ENCODE results near the gene BTG2. TPM values are rescaled to one million over a fixed set of nuclear protein-coding genes. Genes with fewer than 3 reads are reported as not detected.

BTG2 gene
- total RNA-seq, 1 donor from 2014 or later, result 111 TPM

DNA sequence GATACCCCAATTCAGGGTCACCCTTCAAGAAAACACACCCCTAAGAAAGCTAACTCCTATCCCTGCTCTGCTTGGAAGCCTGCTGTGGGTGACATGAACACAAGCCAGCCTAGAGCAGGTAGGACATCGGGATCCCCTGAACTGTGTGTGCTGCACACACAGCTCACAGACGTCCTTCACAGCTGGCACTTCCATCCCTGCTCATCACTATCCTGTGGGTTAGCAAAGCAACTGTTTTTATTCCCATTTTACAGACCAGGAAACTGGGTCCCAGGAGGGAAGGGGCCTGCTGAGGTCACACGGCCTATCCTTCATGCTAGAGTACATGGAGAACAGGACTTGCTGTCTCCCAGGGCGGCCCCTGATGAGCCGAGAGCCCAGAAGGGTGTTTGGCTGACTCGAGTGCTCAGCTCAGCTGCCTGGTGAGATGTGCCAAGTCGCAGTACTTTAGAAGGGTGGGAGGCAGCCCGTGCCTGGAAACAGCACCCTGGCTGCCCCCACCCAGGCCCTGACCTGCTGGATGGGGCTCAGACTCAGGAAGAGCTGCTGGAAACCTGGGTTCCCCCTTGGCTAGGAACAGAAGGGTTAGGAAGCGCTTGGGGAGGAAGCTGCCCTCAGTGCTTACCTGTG is 28.3 kb upstream of the BTG2 start:
- DNase-seq (ENCODE audit: low spot score), result no peak

DNA sequence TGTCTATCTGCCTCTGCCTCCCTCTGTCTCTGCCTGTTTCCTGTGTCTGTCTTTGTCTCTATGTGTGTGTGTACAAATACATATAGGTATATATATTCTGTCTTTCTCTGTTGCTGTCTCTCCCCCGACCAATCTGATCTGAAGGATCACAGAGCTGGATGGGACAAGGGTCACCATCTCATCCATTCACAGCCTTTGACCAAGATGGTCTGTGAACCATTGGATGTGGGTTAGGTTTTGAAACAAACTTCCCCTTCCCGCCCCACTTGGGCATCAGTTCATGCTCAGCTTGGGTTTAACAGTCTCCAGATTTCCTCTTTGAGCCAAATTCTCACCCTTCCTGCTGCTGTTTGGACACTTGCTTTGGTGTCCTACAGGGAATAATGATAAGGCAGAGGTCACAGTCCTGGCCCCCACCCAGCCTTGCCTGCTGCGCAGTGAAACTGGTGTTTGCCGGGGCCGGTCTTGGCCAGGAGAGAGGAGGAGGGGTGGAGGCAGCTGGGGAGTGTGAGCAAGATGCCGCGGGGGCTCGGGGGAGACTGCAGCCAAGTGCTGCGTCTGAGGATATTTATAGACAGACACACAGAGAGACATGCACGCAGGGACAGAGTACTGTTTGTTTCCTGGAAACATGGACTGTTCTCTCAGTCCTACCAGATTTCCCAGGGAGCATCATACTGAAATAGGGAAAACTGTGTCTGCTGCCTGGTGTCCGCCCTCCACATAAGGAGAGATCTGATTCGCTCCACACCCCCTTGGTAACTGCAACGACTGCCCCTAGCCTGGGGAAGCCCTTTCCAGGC is 27.0 kb upstream of the BTG2 start:
- DNase-seq (ENCODE audit: low spot score), result peak; percentile 85

- DNase-seq (ENCODE audit: low spot score), result no peak
Measured at GRCh38 chr1:203278885-203279406, 26.4 kb upstream of the BTG2 start.

DNA sequence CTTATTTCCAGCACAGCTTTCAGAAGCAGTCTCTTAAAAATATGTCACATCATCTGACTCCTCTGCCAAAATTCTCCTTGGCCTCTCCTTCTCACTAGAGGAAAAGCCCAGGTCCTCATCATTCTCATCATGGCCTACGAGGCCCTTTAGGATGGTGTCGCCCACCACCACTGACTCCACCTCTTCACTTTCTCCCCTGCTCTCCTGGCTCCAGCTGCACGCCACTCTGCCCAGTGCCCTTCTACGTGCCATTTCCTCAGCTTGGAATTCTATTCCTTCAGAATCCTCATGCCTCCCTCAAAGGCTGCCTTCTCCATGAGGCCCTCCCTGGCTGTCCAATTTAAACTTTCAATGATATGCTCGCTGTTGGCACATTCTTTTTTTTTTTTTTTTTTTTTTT is 25.3 kb upstream of the BTG2 start:
- no peak for DNase-seq (ENCODE audit: low spot score)

- no peak for DNase-seq (ENCODE audit: low spot score)
Measured at GRCh38 chr1:203281033-203281432, 24.3 kb upstream of the BTG2 start.

DNA sequence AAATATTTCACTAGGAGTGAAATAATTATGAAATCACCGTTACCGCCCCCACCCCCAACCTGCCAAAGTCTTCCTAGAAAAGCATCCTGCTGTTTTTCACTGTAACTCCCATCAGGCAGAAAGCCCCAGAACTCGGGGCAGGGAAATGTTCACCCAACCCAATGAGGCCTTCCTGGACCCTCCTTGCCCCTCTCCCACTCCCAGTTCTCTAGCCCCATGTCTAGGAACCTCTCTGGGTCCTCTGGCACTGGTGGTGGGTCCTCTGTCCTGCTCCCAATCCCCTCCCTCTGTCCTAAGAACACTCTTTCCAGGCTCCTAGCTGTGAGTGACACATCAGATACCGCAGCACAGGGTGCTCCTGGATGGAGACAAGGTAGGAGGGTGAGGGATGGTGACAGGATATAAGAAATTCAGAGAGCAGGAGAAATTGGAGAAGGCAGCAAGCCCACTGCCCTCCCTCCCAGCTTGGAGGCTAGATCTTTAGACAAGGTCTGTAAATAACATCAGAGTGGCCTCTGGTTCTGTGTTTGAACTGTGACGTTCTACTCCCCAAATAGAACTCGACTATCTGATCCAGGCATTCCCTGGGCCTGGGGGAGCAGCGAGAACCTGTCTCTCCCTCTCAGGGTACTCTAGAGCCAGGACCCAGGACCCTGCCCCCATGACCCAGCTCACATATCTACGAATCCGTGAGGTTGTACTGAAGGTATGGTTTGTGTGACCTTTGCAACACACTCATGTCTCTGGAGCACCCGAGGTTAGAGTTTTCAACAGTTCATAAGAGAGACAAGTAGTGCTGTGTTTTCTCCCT is 23.3 kb upstream of the BTG2 start:
- no peak for DNase-seq (ENCODE audit: low spot score)

DNA sequence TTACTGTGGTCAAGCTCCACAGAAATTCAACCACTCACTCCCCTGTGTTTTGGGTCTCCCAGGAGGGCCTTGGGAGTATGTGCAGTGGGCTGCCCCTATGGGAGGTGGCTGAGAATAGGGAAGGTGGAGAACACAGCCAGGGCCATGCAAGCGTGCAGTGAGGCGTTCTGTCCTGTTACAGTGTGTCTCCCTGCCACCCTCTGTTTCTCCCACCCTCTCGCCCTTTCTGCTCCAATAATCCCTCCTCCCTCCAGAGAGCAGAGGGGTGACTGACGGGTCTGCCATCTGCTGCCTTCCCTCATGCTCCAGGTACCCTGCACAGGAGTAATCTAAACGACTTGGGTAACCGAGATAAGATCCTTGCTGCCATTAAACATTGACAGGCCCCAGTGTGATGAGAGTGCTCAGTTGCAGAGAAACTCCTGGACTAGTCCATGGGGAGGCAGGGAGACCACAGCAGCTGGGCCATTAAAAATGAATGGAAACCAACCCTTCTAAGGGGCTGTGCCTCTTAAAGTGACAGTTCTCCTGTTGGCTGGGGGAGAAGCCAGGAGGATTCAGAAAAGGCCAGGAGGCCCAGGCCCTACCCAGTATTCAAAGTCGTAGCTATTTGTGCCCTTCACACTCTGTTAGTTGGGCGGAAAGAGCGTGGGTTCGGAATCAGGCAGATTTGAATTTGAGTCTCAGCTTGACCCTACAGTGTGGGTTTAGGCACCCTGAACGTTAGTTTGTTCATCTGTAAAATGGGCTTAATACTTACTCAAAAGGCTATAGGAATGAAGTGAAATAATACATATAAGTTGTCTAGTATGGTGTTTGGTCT is 22.4 kb upstream of the BTG2 start:
- no peak for DNase-seq (ENCODE audit: low spot score)

- DNase-seq (ENCODE audit: low spot score), result no peak
Measured at GRCh38 chr1:203283597-203283996, 21.7 kb upstream of the BTG2 start.

DNA sequence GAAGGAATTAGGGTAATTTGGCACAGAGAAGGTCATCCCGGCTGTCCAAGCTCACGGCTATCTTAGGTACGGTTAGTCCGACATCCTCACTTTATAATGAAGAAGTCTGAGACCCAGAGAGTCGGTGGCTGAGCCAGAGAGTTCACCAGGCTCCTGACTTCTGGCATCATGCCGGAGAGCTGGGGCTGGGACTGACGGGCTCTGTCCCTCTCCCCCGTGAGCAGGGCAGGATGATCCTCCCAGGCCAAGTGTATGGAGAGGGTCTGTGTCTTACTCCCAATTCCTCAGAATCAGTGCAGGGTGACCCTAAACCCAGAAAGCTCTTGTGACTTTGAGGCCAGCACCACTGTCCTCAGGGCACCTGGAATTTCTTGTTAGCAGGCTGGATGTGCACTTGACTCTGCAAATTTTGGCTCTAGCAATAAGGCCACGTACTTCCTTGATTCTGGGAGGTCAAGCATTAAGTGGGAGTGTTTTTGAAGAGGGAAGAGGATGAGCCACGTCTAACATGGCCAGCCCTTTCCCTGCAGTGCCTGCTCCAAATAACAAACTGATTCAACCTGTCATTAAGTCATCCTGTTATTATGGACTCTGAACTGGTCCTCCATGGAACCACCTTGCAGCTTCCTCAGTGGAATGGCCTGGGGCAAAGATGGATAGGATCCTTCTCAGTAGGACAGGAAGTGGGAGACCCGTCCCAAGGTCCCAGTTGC is 20.8 kb upstream of the BTG2 start:
- DNase-seq (ENCODE audit: low spot score), result no peak

GRCh38 chr1:203286161-203286984 is 18.9 kb upstream of the BTG2 start:
- DNase-seq (ENCODE audit: low spot score), result no peak

DNA sequence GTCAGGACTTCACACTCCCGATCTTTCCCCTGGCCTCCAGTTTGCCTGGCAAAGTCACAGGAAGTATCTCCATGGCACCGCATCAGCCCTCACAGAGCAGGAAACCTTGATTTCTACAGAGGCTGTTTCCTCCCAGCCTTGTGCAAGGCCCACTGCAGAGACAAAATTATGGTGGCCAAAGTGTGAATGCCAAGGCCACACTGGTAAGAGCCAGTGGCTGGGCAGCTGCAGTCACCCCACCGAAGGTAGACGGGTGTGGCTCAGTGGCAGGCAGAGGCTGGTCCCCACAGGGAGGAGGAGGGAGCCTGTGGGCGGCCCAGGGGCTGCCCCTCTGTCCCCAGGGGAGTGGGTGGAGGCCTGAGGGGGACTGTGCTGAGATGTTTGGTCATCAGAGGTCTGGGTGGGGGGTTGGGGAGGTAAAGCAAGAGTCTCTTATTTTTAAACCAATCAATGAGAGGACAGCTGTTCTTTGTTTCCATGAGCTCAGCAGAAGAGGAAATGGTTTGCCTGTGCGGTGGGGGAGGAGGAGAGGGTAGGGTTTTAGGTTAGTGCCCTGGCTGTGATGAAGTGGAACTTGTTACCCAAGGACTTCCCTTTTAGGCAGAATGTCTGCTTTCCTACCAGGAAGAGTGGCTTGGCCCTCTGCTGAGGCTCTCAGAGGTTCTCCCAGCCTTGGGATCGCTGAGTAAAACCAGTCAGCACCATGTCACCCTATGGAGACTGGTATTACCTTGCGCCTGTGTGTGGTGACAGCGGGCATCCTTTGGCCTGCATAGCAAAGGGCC is 18.0 kb upstream of the BTG2 start:
- DNase-seq (ENCODE audit: low spot score), result peak; percentile 83

GRCh38 chr1:203287898-203288297 is 17.4 kb upstream of the BTG2 start:
- DNase-seq (ENCODE audit: low spot score), result no peak

DNA sequence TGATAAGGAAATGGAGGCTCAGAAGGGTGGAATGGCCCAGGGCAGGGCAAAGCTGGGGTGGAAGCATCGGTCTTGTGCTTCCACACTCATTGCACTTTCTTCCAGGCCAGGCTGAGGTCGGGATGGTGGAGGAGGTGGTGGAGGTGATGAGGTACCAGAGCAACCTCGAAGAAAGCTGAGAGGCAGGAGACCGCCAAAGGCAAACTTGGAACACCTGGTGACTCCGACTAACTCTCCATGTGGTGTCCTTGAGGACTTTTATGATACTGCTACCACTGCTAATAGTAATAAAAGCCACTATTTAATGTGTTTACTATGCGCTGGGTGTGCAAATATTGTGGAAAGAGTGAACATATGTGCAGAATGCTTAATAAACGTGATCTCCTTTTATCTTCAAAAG is 16.9 kb upstream of the BTG2 start:
- DNase-seq (ENCODE audit: low spot score), result no peak

- no peak for DNase-seq (ENCODE audit: low spot score)
Measured at GRCh38 chr1:203289281-203289981, 15.9 kb upstream of the BTG2 start.

GRCh38 chr1:203289982-203290260 is 15.4 kb upstream of the BTG2 start:
- DNase-seq (ENCODE audit: low spot score), result no peak

DNA sequence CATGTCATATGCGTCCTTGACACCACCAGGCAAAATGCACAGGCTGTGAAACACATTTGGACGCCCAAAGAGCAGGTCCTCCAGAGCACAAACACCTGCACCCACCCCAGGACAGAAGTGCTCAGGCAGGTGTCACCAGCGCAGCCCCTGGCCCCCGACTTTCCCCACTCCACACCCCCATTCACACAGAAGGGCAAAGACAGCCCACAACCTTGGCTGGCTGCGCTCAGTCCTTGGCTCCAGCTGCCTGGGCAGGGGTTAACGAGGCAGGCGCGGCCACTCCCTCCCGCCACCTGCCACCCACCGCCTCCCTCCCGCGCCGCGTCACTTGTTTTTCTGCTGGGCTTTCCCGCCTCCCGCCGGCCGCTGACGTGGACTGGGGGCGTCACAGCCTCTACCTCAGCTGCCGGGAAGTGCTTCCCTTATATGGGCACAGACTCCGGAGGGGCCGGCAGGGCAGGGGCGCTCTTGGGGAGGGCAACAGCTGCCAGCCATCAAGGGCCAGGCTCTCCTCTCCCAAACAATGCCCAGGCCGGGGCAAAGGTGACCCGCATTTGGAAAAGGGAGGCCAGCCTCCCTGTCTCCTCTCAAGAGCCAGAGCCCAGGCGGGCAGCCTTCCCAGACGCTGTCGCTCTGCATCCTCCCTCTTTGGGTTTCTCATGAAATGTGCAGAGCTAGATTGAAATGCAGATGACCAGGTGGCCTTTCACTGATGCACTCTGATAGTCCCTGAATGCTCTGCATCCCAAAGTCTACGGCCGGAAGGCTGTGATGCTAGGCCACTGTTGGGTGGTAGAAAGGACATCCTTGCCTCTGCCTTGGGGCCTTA is 14.8 kb upstream of the BTG2 start:
- DNase-seq (ENCODE audit: low spot score), result peak; percentile 96

- peak; percentile 64 for DNase-seq (ENCODE audit: low spot score)
Measured at GRCh38 chr1:203291201-203292096, 13.9 kb upstream of the BTG2 start.
